ENCODE data around the gene C8G.

DNA sequence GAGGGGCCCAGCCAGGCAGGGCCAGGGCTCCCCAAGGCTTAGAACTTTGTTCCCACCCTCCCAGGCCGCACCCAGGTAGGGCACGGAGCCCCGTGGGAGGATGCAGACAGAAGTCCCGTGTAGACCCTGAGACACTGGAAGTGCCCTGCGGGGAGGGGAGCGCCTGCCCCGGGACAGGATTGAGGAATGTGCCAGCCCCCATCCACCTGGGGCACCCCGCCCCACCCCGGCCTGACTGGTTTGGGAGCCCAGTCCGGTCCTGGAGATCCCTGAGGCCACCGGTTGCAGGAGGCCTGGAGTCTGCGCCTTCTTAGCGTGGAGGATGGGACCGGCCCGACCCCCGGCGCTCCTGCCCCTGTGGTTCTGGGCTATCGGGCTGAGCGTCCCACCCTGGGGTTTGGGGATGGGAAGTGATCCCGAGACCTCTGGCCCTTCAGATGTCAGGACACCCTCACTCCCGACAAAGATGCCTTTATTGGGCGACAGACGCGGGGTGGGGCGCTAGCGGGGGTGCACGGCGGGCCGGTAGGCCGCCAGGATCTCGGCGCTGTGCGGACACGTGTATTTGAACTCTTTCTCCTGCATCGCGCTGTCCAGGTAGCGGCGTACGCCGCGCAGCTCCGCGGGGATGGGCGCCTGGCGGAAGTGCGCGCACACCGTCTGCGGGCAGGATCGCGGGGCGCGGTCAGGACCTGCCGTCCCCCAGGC lies 49.3 kb downstream of the C8G start:
- TF ChIP-seq CTCF (IDR thresholded peaks at IDR 0.05; ENCODE audit: insufficient read depth, low read depth, low read length) (no peak), EZH2 (IDR thresholded peaks at IDR 0.05; ENCODE audit: insufficient read depth, low read length) (no peak)
